K562 (cell line): ENCODE measurements around the gene CNPY2. TPM values are rescaled to one million over a fixed set of nuclear protein-coding genes. Genes with fewer than 3 reads are reported as not detected.

Source experiments
- BCL6 ChIP-seq: fragments of 250-450 bp; sonication (Bioruptor Pico); IDR thresholded peaks from 2 replicates; pipeline ENCODE4 v1.4.0; 2020
- CBX5 ChIP-seq: IDR thresholded peaks from 2 replicates; pipeline ENCODE4 v1.6.1; 2014; ENCODE audit warnings: low read depth, borderline replicate concordance
- CGGBP1 ChIP-seq: fragments of 250-450 bp; sonication (Bioruptor Pico); IDR thresholded peaks from 2 replicates; pipeline ENCODE4 v1.9.0; 2021; ENCODE audit warnings: mild to moderate bottlenecking
- ELK1 ChIP-seq: sonication (generic); formaldehyde crosslinking; IDR thresholded peaks from 2 replicates; pipeline ENCODE4 v1.8.1; 2022; ENCODE audit warnings: missing genetic modification reagents
- GABPB1 ChIP-seq: sonication (generic); formaldehyde crosslinking; IDR thresholded peaks from 2 replicates; pipeline ENCODE4 v1.8.0; 2022; ENCODE audit warnings: mild to moderate bottlenecking, missing genetic modification reagents
- GATAD2A ChIP-seq: fragments of 450-650 bp; IDR thresholded peaks from 2 replicates; pipeline ENCODE4 v1.6.1; 2017
- HIVEP1 ChIP-seq: fragments of 250-450 bp; sonication (Bioruptor Pico); IDR thresholded peaks from 2 replicates; pipeline ENCODE4 v1.4.0; 2020; ENCODE audit warnings: mild to moderate bottlenecking
- MTA2 ChIP-seq: fragments of 450-650 bp; IDR thresholded peaks from 2 replicates; pipeline ENCODE4 v1.6.1; 2016; ENCODE audit warnings: low read depth
- PRPF4 ChIP-seq: fragments of 200-400 bp; formaldehyde crosslinking; IDR thresholded peaks from one replicate; pipeline ENCODE4 v1.6.1; 2017; ENCODE audit warnings: low read length, low read depth, mild to moderate bottlenecking; ENCODE audit not compliant: insufficient read depth, poor library complexity, severe bottlenecking
- ZNF165 ChIP-seq: fragments of 250-450 bp; sonication (Bioruptor Pico); IDR thresholded peaks from 2 replicates; pipeline ENCODE4 v1.4.0; 2020; ENCODE audit warnings: borderline replicate concordance
- ZNF253 ChIP-seq: fragments of 250-450 bp; sonication (Bioruptor Pico); conservative IDR thresholded peaks from 2 replicates; pipeline ENCODE4 v1.6.1; 2021; ENCODE audit warnings: mild to moderate bottlenecking
- ZNF263 ChIP-seq: sonication (generic); formaldehyde crosslinking; IDR thresholded peaks from 2 replicates; pipeline ENCODE4 v1.8.0; 2022; ENCODE audit warnings: mild to moderate bottlenecking, missing genetic modification reagents, borderline replicate concordance
- ZNF277 ChIP-seq: fragments of 250-450 bp; sonication (Bioruptor Pico); IDR thresholded peaks from 2 replicates; pipeline ENCODE4 v1.8.0; 2022; ENCODE audit warnings: inconsistent platforms, mild to moderate bottlenecking, moderate library complexity, borderline replicate concordance
- ZNF347 ChIP-seq: fragments of 450-650 bp; formaldehyde crosslinking; IDR thresholded peaks from 2 replicates; pipeline ENCODE4 v1.4.0; 2020; ENCODE audit warnings: low read depth, mild to moderate bottlenecking, moderate library complexity
- ZNF431 ChIP-seq: sonication (generic); formaldehyde crosslinking; IDR thresholded peaks from 2 replicates; pipeline ENCODE4 v1.8.0; 2022; ENCODE audit warnings: mild to moderate bottlenecking, missing genetic modification reagents
- ZNF696 ChIP-seq: fragments of 250-450 bp; sonication (Bioruptor Pico); conservative IDR thresholded peaks from 2 replicates; pipeline ENCODE4 v1.4.0; 2020; ENCODE audit warnings: mild to moderate bottlenecking, moderate library complexity
- ZNF77 ChIP-seq: fragments of 250-450 bp; sonication (Bioruptor Pico); IDR thresholded peaks from 2 replicates; pipeline ENCODE4 v1.5.0; 2020
- polyA plus RNA-seq, 8 experiments: library from polyadenylated mRNA; depleted of rRNA in 4 of 8; stranded (reverse) in 5 of 8; unstranded in 3 of 8; fragments of >200 nt; fragmentation: Nextera tagmentation in 2 of 8; fragmentation: Illumina TruSeq in 1 of 8; extraction: Ambion mirVana in 2 of 8; extraction: Trizol in 1 of 8; gene quantifications; 2 replicates each; pipeline versions ENCODE4 v1.2.1 to v1.2.3, GENCODE V29; 2011 to 2014; ENCODE audit warnings: inconsistent platforms in 1 of 8, missing spikeins in 1 of 8
- total RNA-seq, 7 experiments: library from RNA; depleted of rRNA in 6 of 7; stranded (reverse); fragments of >200 nt in 6 of 7; fragmentation: Illumina TruSeq in 2 of 7; extraction: Trizol in 2 of 7; gene quantifications; 2 replicates each; pipeline versions ENCODE4 v1.2.1 to v1.2.3, GENCODE V29; 2011 to 2021; ENCODE audit warnings: low replicate concordance in 1 of 7

Gene CNPY2
- total and polyA plus RNA-seq, 9 of the 15 experiments (the other 6 are each of a cell fraction or from before 2014, with no cell fraction given) = 33.8 to 190 (median 138) TPM

- TF ChIP-seq ZNF347 (CRISPR knock-in tag) (no peak), ZNF165 (CRISPR knock-in tag) (no peak), CGGBP1 (no peak), GATAD2A (no peak), ZNF77 (CRISPR knock-in tag) (no peak), ELK1 (CRISPR knock-in tag) (no peak), BCL6 (CRISPR knock-in tag) (no peak), GABPB1 (CRISPR knock-in tag) (peak; percentile 84), ZNF431 (CRISPR knock-in tag) (no peak), MTA2 (no peak), ZNF253 (no peak), ZNF277 (CRISPR knock-in tag) (no peak), ZNF696 (no peak), HIVEP1 (CRISPR knock-in tag) (no peak), PRPF4 (no peak), CBX5 (no peak), ZNF263 (no peak)
Observed at GRCh38 chr12:56266693-56267442, 48.9 kb downstream of the CNPY2 start, which contains the start of gene COQ10A (continued).
